ENCODE measurements around the gene GPR108. TPM values are rescaled to one million over a fixed set of nuclear protein-coding genes. Genes with fewer than 3 reads are reported as not detected.

The GPR108 gene
- polyA plus RNA-seq, 3 donors = 90.9 to 147 (median 129) TPM

DNA sequence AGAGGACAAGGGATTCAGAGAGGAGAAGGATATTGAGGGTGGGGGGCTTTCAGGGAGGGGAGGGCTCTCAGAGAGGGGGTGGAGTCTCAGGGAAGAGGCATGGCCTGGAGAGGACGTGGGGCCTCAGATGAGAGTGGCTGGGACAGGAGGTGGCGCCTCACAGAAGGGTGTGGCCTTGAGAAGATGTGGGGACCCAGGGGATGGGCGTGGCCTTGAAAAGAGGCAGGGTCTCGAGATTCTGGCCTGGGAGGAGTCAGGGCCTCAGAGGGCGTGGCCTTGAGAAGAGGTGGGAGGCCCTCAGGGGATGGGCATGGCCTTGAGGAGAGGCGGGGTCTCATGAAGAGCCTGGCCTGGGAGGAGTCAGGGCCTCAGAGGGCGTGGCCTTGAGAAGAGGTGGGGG is 43.7 kb downstream of the GPR108 start:
- intact Hi-C loops (cut with micrococcal nuclease) = no loop called here
- no peak overlapping the region for H3K9ac ChIP-seq (ENCODE audit: insufficient read depth, low read length, poor library complexity, severe bottlenecking)
- H3K36me3 ChIP-seq (replicated peaks in 1 of 2; ENCODE audit: control insufficient read depth in 1 of 2, insufficient read depth in 2 of 2, low read length in 2 of 2) = no peaks in the 10 kb centered on the region
- H3K9me3 ChIP-seq (replicated peaks in 1 of 2; ENCODE audit: control insufficient read depth in 1 of 2, insufficient read depth in 1 of 2, low read length in 2 of 2) = peaks cover 0 to 3% of the 10 kb centered on the region in 2 donors
- TF ChIP-seq, protein P1, sequence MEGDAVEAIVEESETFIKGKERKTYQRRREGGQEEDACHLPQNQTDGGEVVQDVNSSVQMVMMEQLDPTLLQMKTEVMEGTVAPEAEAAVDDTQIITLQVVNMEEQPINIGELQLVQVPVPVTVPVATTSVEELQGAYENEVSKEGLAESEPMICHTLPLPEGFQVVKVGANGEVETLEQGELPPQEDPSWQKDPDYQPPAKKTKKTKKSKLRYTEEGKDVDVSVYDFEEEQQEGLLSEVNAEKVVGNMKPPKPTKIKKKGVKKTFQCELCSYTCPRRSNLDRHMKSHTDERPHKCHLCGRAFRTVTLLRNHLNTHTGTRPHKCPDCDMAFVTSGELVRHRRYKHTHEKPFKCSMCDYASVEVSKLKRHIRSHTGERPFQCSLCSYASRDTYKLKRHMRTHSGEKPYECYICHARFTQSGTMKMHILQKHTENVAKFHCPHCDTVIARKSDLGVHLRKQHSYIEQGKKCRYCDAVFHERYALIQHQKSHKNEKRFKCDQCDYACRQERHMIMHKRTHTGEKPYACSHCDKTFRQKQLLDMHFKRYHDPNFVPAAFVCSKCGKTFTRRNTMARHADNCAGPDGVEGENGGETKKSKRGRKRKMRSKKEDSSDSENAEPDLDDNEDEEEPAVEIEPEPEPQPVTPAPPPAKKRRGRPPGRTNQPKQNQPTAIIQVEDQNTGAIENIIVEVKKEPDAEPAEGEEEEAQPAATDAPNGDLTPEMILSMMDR (IDR thresholded peaks at IDR 0.05) = no peak
- Mint-ChIP-seq H3K36me3 (no peaks in the 10 kb centered on the region), H3K27ac (peak overlapping the region in 1 of 7 donors; percentile 57), H3K9me3 (peaks cover 0 to 6% (median 3%) of the 10 kb centered on the region in 7 donors), H3K4me3 (no peak overlapping the region), H3K4me1 (peaks cover 8% of the 10 kb centered on the region), H3K27me3 (ENCODE audit: low read depth in 3 of 3) (peaks cover 10 to 32% (median 31%) of the 10 kb centered on the region in 3 donors)
- peaks cover 0 to 6% of the 10 kb centered on the region in 2 donors for H3K27me3 ChIP-seq (ENCODE audit: control insufficient read depth in 2 of 2, insufficient read depth in 2 of 2, low read length in 2 of 2)
- peaks cover 5 to 6% of the 10 kb centered on the region in 2 donors for H3K4me1 ChIP-seq (ENCODE audit: control insufficient read depth in 1 of 2, insufficient read depth in 2 of 2, low read length in 2 of 2)
- no peak overlapping the region for H3K4me2 ChIP-seq (replicated peaks; ENCODE audit: extremely low read depth, low read length, poor library complexity, severe bottlenecking)
- no peaks in the 10 kb centered on the region for H4K20me1 ChIP-seq (ENCODE audit: insufficient read depth, low read length)
- H3K27ac ChIP-seq (ENCODE audit: low read depth in 1 of 2, low read length in 2 of 2) = no peak overlapping the region
- no peaks in the 10 kb centered on the region for H3K79me2 ChIP-seq (ENCODE audit: insufficient read depth, low read length)
- WGBS (ENCODE audit: insufficient coverage) = 82% methylated on average over 5 of the region's 7 CpGs
- H2AFZ ChIP-seq (ENCODE audit: insufficient read depth, low read depth, low read length, poor library complexity, severe bottlenecking) = no peak overlapping the region
- DNase-seq = no peak
- H3K4me3 ChIP-seq (replicated peaks in 1 of 3; ENCODE audit: low read depth in 2 of 3, low read length in 3 of 3) = no peak overlapping the region

DNA sequence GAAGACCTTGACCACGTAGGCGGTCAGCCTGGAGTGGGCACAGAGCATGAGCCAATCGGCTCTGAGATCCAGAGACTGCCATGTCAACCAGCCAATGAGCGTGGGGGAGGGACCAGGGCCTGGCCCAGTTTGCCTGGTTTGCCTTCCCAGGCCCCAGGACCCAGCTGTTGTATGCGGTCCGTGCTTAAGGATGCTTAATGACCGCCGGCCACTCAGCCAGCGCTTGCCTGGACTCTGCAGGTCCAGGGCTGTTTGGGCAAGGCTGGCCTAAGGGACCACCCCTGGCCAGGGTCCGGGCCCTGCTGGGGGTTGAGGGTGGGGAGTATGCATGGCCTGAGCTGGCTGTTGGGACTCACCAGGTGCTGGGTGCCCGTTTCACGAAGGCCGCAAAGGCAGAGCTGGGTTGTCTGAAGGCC is 44.3 kb downstream of the GPR108 start:
- Histone ChIP-seq H3K79me2 (ENCODE audit: insufficient read depth, low read length) (no peaks in the 10 kb centered on the region), H3K27me3 (ENCODE audit: control insufficient read depth in 2 of 2, insufficient read depth in 2 of 2, low read length in 2 of 2) (peaks cover 0 to 6% of the 10 kb centered on the region in 2 donors), H4K20me1 (ENCODE audit: insufficient read depth, low read length) (no peaks in the 10 kb centered on the region), H3K4me3 (replicated peaks in 1 of 3; ENCODE audit: low read depth in 2 of 3, low read length in 3 of 3) (no peak overlapping the region), H3K9me3 (replicated peaks in 1 of 2; ENCODE audit: control insufficient read depth in 1 of 2, insufficient read depth in 1 of 2, low read length in 2 of 2) (peaks cover 0 to 3% of the 10 kb centered on the region in 2 donors), H3K4me1 (ENCODE audit: control insufficient read depth in 1 of 2, insufficient read depth in 2 of 2, low read length in 2 of 2) (peaks cover 5 to 6% of the 10 kb centered on the region in 2 donors), H3K27ac (ENCODE audit: low read depth in 1 of 2, low read length in 2 of 2) (no peak overlapping the region), H3K4me2 (replicated peaks; ENCODE audit: extremely low read depth, low read length, poor library complexity, severe bottlenecking) (no peak overlapping the region), H3K36me3 (replicated peaks in 1 of 2; ENCODE audit: control insufficient read depth in 1 of 2, insufficient read depth in 2 of 2, low read length in 2 of 2) (no peaks in the 10 kb centered on the region), H2AFZ (ENCODE audit: insufficient read depth, low read depth, low read length, poor library complexity, severe bottlenecking) (no peak overlapping the region), H3K9ac (ENCODE audit: insufficient read depth, low read length, poor library complexity, severe bottlenecking) (no peak overlapping the region)
- DNase-seq = no peak
- WGBS (ENCODE audit: insufficient coverage) = 93% methylated on average over 13 of the region's 13 CpGs
- Mint-ChIP-seq H3K4me1 (peaks cover 9% of the 10 kb centered on the region), H3K36me3 (no peaks in the 10 kb centered on the region), H3K9me3 (peaks cover 0 to 7% (median 4%) of the 10 kb centered on the region in 7 donors), H3K27ac (no peak overlapping the region), H3K27me3 (ENCODE audit: low read depth in 3 of 3) (peaks cover 10 to 31% (median 28%) of the 10 kb centered on the region in 3 donors), H3K4me3 (no peak overlapping the region)
- TF ChIP-seq, protein P1 (IDR thresholded peaks at IDR 0.05) = no peak
- intact Hi-C loops (cut with micrococcal nuclease) = no loop called here

Data from CD14-positive monocyte (primary cell).